Testis (tissue), 2 donors: ENCODE data around the gene TEAD1.

ENCODE experiments used
- CTCF ChIP-seq, 3 experiments: fragments of 450-650 bp in 2 of 3; fragments of 200-600 bp in 1 of 3; sonication (generic) in 1 of 3; IDR thresholded peaks; one replicate each; pipeline ENCODE4 v1.5.1; 2016 to 2019; ENCODE audit warnings: antibody characterized with exemption in 3 of 3, mild to moderate bottlenecking in 2 of 3, moderate library complexity in 1 of 3
- POLR2A ChIP-seq: fragments of 450-650 bp; IDR thresholded peaks from one replicate; pipeline ENCODE4 v1.6.1; 2017; ENCODE audit warnings: antibody characterized with exemption, mild to moderate bottlenecking, moderate library complexity

GRCh38 chr11:12900496-12900895 lies 226.3 kb downstream of the TEAD1 start:
- TF ChIP-seq POLR2A (no peak), CTCF (IDR thresholded peaks at IDR 0.05) (no peak)
